GM21529 (cell line): ENCODE measurements around the gene DLX3.

Experiments
- ATAC-seq: cut with Tn5 transposase; IDR thresholded peaks from one replicate; pipeline ENCODE4 v1.9.1; 2021; ENCODE audit not compliant: unreplicated experiment

DLX3 gene

GRCh38 chr17:49959183-49959935 lies 35.7 kb downstream of the DLX3 start:
- no peak for ATAC-seq

DNA sequence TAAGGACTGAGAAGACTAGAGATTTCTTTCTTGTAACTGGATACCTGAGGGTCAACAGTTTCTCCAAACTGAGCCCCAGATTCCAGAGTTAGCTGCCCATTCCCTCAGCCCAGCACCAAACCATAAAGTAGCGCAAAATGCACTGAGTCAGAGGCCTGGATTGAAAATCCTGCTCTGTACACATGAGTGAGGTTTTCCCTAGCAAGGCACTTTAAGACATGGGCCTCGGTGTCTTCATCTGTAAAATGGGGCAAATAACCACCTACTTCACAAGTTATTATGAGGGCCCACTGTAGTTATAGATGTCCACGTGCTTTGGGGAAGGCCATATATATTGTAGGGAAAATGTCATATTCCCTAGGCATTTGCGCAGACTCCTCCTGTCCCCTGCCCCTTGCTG lies 36.3 kb downstream of the DLX3 start:
- no peak for ATAC-seq

GRCh38 chr17:49957350-49957749 lies 37.7 kb downstream of the DLX3 start:
- no peak for ATAC-seq

DNA sequence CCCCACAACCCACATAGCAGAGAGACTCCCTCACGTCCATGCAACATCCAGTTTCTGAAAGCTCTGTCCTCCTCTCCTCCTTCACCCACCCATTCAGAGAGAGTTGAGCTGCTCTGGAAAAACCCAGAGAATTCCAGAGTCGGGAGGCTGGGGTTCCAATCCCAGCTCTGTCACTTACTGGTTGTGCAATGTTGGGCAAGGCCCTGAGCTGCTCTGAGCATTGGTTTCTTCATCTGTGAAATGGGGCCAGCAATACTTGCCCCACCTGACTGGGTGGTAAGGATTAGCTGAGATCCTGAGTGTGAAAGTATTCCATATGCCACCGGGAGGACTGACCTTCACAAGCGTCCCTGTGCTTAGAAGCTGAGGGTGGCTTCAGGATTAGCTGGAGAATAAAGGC lies 38.2 kb downstream of the DLX3 start:
- no peak for ATAC-seq

GRCh38 chr17:49955157-49955556 lies 39.9 kb downstream of the DLX3 start:
- ATAC-seq: no peak

DNA sequence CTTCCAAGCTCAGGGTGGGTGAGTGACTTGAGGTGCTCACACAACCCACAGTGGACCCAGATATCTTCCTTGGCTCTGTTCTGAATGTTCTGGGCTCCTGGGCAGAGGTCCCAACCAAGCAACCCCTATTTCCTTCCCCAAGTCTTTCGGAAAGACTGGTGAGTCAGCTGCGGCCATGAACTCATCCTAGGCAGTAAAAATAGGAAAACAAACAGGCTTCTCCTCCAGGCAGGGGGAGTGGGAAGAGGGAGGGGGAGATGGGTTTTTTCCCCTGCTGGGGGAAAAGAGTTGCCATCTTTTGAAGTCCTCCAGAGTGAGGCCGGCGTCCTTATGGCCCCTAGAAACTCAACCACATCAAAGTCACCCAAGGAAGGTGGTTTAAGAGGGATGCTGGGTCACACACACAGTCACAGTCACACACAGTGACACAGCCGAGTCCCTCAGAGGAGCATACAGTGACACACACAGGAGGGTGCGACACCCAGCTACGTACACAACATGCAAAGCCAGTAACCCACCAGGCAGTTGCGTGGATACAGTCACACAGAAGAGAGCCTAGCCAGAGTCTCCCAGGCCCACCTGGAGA lies 42.0 kb downstream of the DLX3 start:
- no peak for ATAC-seq

- ATAC-seq: peak; percentile 56
These were observed 42.7 kb downstream of the DLX3 start for GRCh38 chr17:49952209-49952911.

GRCh38 chr17:49951362-49952082 lies 43.5 kb downstream of the DLX3 start:
- ATAC-seq: no peak

- ATAC-seq: no peak
These were observed 45.4 kb downstream of the DLX3 start for GRCh38 chr17:49949634-49950033.

DNA sequence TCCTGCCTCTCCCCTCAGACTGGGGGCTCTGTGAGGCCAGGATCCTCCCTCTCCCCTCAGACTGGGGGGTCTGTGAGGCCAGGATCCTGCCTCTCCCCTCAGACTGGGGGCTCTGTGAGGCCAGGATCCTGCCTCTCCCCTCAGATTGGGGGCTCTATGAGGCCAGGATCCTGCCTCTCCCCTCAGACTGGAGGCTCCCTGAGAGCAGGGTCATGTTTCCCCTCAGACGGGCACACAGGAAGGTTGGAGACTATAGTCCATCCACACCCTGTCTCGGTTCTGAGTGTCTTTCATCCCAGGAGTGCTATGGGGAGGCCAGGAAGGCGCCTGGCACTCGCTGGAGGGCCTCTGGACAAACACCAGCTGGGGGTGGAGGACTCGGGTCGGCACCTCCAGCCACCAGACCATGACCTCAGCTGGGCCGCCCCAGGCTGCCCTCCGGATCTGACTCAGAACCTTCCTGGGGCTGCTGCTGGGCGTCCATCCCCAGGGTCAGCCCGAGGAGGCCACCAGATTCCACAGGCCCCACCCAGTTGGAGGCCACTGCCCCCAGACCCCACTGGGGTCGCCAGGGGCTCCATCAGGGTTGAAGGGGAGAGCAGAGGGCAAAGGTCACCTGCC lies 48.0 kb downstream of the DLX3 start:
- ATAC-seq: no peak

DNA sequence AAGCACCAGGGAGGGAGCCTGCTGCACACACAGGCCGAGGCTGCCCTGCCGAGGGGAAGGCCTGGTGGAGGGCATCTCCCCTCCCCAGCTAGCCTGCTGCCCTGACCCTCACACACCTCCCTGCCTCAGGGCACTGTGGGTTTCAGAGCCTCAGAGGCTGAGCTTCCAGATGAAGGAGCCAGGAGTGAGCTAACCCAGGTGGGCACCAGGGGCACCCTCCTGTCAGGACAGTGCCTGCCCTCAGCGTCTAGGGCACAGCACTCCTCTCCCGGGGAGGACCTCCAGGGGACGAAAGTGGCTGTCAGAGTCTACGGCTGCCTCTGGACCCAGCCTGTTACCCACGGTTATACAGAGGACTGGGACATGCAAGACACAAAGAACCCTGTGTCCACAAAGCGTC lies 48.8 kb downstream of the DLX3 start:
- ATAC-seq: no peak

DNA sequence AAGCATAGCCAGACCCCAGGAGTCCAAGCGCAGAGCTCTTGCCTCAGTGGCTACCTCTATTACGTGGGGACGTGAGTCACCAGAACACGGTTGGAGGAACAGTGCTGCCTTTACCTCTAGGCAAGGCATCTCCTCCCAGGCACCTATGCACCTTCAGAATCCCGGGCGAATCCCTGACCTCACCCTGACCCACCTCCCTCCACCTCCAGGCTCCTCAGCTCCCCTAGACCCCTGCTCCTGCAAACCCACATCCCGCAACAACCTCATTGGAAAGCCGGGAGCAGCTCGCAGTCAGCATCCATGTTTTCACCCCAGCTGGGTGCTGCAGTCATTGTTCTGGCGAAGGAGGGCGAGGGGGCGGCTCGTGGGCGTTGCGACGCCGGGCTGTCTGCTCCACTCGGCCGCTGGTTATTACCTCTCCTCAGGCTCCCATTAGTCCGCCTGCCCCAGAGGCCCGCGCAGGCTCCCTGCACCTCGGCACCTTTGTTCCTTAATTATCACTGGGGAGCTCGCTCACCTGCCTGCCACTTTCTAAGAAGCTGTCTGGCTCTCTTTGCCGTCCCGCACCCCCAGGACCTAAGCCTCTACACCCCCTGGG lies 50.7 kb downstream of the DLX3 start:
- ATAC-seq: no peak

DNA sequence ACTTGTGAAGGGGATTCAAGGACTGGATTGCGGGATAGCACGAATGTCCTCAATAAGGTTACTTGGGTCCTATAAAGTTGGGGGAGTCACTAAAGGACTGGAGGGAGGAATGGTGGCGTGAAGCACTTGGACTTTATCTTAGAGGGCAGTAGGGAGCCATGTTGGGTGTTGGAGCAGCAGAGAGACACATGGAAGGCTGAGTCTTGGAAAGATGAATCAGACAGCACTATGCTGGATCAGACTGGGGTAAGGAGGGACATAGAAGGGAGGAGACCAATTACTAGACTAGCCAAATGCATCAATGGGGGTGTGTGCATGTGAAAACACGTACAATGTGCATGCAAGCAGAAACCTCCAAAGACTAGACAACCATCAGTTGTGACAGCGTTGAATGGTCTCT lies 52.1 kb downstream of the DLX3 start:
- no peak for ATAC-seq

GRCh38 chr17:49941427-49941826 lies 53.6 kb downstream of the DLX3 start:
- ATAC-seq: no peak
